Measurements from ENCODE around the gene CFL1.

Gene CFL1

DNA sequence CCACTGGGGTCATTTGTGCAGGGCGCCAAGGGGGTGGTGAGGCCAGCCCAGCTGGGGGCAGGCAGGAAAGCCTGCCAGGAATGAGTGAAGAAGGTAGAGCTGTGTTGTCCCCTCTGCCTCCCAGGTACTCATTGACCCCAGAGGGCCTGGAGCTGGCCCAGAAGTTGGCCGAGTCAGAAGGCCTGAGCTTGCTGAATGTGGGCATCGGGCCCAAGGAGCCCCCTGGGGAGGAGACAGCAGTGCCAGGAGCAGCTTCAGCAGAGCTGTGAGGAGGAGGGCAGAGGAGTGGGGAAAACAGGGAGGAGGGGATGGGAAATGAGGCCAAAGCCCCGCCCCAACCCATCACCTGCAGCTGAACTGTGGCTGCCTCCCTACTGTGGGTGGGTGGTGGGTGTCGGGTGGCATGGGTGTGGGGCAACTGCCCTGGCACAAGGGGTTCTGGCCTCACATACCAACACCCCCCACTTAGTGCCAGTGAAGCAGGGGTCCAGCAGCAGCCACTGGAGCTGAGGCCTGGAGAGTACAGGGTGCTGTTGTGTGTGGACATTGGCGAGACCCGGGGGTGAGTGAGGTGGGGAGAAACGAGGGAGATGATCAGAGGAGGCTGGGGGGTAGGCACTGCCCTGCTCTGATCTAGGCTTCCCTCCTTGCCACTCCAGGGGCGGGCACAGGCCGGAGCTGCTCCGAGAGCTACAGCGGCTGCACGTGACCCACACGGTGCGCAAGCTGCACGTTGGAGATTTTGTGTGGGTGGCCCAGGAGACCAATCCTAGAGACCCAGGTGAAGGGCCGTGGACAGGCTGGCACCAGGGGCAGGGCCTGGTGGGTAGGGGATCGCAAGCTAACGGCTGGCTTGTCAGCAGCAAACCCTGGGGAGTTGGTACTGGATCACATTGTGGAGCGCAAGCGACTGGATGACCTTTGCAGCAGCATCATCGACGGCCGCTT lies 5.2 kb upstream of the CFL1 start:
- peak overlapping the region; percentile 18 for H3K4me3 Mint-ChIP-seq
- H3K27ac Mint-ChIP-seq (ENCODE audit: low read depth), result no peak overlapping the region

DNA sequence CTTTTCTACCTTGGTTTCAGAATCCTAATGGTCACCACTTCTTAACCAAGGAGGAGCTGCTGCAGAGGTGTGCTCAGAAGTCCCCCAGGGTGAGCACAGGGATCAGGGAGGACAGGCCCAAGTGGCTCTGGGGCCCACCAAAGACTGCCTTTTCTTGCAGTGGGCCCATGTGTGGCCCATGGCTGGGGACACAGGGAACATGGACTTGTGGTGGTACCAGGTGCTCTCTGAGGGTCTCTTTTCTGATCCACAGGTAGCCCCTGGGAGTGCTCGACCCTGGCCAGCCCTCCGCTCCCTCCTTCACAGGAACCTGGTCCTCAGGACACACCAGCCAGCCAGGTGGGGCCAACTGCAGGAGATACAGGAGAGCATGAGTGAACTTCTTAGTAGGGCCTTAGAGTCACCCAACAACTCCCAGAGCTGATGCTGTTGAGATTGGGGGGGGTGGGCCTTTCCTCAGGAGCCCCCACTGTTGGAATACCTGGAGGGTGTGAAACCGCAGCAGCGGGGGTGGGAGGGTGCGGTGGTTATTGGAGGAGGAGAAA lies 4.3 kb upstream of the CFL1 start:
- H3K27ac Mint-ChIP-seq (ENCODE audit: low read depth), result no peak overlapping the region
- H3K27me3 Mint-ChIP-seq, result no peaks in the 10 kb centered on the region
- peaks cover 45% of the 10 kb centered on the region for H3K36me3 Mint-ChIP-seq (ENCODE audit: insufficient read depth)
- peaks cover 49% of the 10 kb centered on the region for H3K4me1 Mint-ChIP-seq
- ATAC-seq (replicated peaks; ENCODE audit: extremely low read depth, poor library complexity, severe bottlenecking) (no peak), DNase-seq (ENCODE audit: low spot score in 2 of 2) (no peak)
- peak overlapping the region; percentile 18 for H3K4me3 Mint-ChIP-seq
- H3K9me3 Mint-ChIP-seq, result no peaks in the 10 kb centered on the region

More for the DNA sequence above, 5.2 kb upstream of the CFL1 start:
- Mint-ChIP-seq H3K27me3 (no peaks in the 10 kb centered on the region), H3K36me3 (ENCODE audit: insufficient read depth) (peaks cover 40% of the 10 kb centered on the region), H3K4me1 (peaks cover 49% of the 10 kb centered on the region), H3K9me3 (no peaks in the 10 kb centered on the region)
- no peak for ATAC-seq (replicated peaks; ENCODE audit: extremely low read depth, poor library complexity, severe bottlenecking)
- no peak for DNase-seq (ENCODE audit: low spot score in 2 of 2)

DNA sequence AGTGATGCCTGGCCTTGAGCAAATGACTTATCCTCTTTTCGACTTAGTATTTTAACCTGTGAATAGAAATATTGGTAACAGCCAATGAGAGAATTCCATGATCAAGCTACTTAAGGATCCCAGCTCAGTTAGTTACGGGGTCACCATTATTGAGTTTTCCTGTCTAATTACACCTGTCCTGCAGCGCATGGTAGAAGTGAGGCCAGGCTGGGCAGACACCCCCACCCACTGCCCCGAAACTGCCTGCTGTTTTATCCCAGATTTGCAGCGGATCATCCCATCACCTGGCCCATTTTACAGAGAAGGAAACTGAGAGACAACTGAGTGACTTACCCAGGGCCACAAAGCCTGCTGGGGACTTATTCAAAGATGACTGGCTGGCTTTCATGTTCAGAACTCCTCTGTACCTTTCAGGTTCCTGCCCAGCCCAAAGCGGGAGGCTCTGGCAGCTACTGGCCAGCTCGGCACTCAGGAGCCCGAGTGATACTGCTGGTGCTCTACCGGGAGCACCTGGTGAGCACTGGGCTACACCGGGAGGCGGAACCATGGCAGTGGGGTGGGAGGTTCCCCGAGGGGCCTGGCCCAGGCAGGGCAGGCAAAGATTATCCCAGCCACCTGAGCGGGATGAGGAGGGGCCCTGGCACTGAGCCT lies 3.7 kb upstream of the CFL1 start:
- DNase-seq (ENCODE audit: low spot score in 2 of 2), result no peak
- Mint-ChIP-seq H3K4me1 (peaks cover 46% of the 10 kb centered on the region), H3K27ac (ENCODE audit: low read depth) (no peak overlapping the region)

DNA sequence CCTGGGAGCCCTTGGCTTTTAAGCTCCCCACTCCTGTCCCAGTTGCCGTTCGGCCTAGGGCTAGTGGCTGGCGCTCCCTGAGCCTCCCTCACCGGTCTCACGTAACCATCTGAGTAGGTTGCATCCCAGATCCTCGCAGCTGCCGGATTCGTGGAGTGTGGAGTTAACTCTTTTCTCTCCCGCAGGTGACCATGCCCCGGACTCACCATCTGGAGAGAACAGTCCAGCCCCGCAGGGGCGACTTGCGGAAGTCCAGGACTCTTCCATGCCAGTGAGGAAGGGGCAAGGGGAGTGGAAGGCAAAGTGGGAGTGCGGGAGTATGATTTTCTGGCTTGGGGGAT lies 3.2 kb upstream of the CFL1 start:
- no peaks in the 10 kb centered on the region for H3K27me3 Mint-ChIP-seq
- peaks cover 49% of the 10 kb centered on the region for H3K36me3 Mint-ChIP-seq (ENCODE audit: insufficient read depth)
- no peaks in the 10 kb centered on the region for H3K9me3 Mint-ChIP-seq
- ATAC-seq (replicated peaks; ENCODE audit: extremely low read depth, poor library complexity, severe bottlenecking), result no peak
- peak overlapping the region; percentile 88 for H3K4me3 Mint-ChIP-seq
- peaks cover 51% of the 10 kb centered on the region for H3K4me1 Mint-ChIP-seq
- H3K27ac Mint-ChIP-seq (ENCODE audit: low read depth), result peak overlapping the region; percentile 82
- no peak for DNase-seq (ENCODE audit: low spot score in 2 of 2)

More for the DNA sequence above, 3.7 kb upstream of the CFL1 start:
- Mint-ChIP-seq H3K9me3 (no peaks in the 10 kb centered on the region), H3K27me3 (no peaks in the 10 kb centered on the region), H3K36me3 (ENCODE audit: insufficient read depth) (peaks cover 46% of the 10 kb centered on the region), H3K4me3 (peak overlapping the region; percentile 88)
- ATAC-seq (replicated peaks; ENCODE audit: extremely low read depth, poor library complexity, severe bottlenecking), result no peak

DNA sequence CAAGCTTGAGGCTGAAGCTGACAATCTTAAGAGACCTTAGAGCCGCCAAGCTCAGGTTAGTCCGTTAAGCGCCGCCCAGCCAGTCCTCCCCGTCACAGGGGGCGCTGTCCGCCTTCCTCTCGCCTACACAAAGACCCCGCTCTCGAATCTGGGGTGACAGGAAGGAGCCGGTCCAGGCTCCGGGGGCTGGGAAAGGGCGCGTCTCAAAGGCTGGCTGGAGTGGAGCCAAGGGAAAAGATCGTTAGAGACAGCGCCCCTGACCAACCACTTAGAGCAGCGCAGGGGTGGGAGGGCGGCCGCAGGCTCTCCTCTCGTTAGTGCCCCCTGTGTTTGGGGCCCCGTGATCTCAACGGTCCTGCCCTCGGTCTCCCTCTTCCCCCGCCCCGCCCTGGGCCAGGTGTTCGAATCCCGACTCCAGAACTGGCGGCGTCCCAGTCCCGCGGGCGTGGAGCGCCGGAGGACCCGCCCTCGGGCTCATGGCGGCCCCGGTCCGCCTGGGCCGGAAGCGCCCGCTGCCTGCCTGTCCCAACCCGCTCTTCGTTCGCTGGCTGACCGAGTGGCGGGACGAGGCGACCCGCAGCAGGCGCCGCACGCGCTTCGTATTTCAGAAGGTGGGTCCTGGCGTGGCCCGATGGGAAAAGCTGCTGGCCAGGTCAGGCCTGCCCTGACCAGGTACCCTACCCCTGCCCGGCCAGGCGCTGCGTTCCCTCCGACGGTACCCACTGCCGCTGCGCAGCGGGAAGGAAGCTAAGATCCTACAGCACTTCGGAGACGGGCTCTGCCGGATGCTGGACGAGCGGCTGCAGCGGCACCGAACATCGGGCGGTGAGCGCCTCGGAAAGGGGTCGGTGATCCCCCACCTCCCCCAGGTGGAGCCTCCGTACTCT lies 2.5 kb upstream of the CFL1 start, which contains the start of gene MUS81:
Gene MUS81 (plus strand): TSS at position 156 of the 887 bp plus-strand sequence. CDS start 321 bp downstream, at position 477.
- Mint-ChIP-seq H3K27ac (ENCODE audit: low read depth) (peak within 1 kb of the TSS; percentile 90), H3K4me3 (peak within 1 kb of the TSS; percentile 88), H3K4me1 (peaks cover 53% of the 10 kb centered on the region), H3K9me3 (no peaks in the 10 kb centered on the region), H3K27me3 (no peaks in the 10 kb centered on the region), H3K36me3 (ENCODE audit: insufficient read depth) (peaks cover 52% of the 10 kb centered on the region)
- DNase-seq (ENCODE audit: low spot score in 2 of 2), result peak; percentile 95 to 97
- peak; percentile 59 for ATAC-seq (replicated peaks; ENCODE audit: extremely low read depth, poor library complexity, severe bottlenecking)

DNA sequence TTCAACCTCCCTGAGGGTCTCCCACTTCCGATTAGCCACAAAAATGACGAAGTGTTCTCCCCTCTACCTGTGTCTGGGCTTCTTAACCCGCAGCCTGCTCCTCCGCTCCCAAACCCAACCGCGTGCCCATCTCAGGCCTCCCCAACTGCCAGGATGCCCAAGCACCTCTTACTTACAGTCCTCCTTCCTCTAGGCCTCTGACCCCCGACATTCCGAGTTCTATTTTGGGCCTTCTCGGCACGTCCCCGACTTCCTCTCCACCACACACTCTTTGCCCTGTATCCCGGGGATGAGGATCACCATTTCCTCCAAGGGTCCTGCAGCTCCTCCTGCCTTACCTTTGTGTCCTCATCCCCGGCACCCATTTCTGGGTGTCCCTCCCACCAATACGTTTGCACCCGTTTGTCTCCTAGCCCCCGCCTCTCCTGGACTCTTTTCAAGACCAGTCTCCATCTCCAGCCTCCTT lies 1.9 kb upstream of the CFL1 start:
- H3K27ac Mint-ChIP-seq (ENCODE audit: low read depth), result peak overlapping the region; percentile 82
- peak overlapping the region; percentile 88 for H3K4me3 Mint-ChIP-seq
- ATAC-seq (replicated peaks; ENCODE audit: extremely low read depth, poor library complexity, severe bottlenecking) (no peak), DNase-seq (ENCODE audit: low spot score in 2 of 2) (peak in 1 of 2 donors; percentile 40)
- no peaks in the 10 kb centered on the region for H3K9me3 Mint-ChIP-seq
- no peaks in the 10 kb centered on the region for H3K27me3 Mint-ChIP-seq
- peaks cover 54% of the 10 kb centered on the region for H3K36me3 Mint-ChIP-seq (ENCODE audit: insufficient read depth)
- H3K4me1 Mint-ChIP-seq, result peaks cover 56% of the 10 kb centered on the region

DNA sequence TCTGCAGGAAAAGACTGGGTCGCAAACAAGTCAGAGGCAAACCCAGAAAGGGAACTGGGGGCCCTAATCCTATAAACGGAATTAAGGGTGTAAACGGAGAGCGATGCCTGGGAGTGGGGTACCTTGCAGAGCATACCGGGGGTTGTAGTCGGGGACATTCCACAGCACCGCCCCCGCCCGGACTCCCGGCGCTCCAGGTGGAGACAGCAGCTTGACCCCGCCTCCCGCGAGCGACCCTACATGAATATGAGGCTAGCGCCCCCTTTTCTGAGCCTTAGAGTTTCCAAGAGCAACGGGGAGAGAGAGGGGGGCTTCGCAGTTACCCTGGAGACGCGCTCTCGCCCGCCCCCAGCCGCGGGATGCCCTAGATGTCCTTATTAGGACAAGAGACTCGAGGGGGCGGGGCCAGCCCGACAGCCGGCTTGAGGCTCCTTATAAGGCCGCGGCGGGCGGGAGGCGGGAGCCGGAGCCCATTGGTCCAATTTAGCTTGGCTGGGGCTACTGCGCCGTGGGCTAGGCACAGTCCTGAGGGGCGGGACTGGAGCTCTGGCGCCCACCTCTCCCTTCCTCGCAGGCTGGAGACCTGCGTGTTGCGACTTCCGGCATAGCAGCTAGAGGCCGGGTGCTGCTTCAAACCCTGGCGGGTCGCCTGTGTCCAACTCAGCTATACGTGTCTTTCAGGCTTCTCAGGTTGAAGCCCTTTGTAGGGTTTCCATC lies 1.3 kb upstream of the CFL1 start:
- Mint-ChIP-seq H3K9me3 (no peaks in the 10 kb centered on the region), H3K27ac (ENCODE audit: low read depth) (peak overlapping the region; percentile 90), H3K4me1 (peaks cover 62% of the 10 kb centered on the region), H3K4me3 (peak overlapping the region; percentile 88), H3K27me3 (no peaks in the 10 kb centered on the region), H3K36me3 (ENCODE audit: insufficient read depth) (peaks cover 56% of the 10 kb centered on the region)
- DNase-seq (ENCODE audit: low spot score in 2 of 2) (peak; percentile 90 to 92), ATAC-seq (replicated peaks; ENCODE audit: extremely low read depth, poor library complexity, severe bottlenecking) (peak; percentile 63)

DNA sequence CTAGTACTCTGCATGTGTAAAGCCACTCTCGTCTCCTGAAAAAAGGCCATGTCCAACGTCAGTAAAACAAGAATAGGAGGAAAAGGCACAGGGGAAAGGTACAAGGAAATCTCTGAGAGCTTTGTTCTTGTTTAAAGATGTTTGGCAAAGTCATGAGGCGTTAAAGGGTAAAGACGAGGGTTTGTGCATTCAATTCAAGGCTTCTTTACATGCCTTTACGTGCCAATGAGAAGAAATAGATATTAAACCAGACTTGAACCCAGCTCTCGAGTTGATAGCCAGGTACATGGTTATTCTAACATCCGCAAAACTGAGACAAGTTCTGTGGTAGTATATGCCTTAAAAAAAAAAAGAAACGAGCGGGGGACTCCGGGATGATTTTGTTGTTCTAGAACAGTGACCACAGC lies 704 bp upstream of the CFL1 start:
- Mint-ChIP-seq H3K36me3 (ENCODE audit: insufficient read depth) (peaks cover 62% of the 10 kb centered on the region), H3K27ac (ENCODE audit: low read depth) (peak overlapping the region; percentile 90), H3K4me1 (peaks cover 67% of the 10 kb centered on the region), H3K4me3 (peak overlapping the region; percentile 88), H3K27me3 (no peaks in the 10 kb centered on the region), H3K9me3 (no peaks in the 10 kb centered on the region)
- DNase-seq (ENCODE audit: low spot score in 2 of 2) (no peak), ATAC-seq (replicated peaks; ENCODE audit: extremely low read depth, poor library complexity, severe bottlenecking) (no peak)

DNA sequence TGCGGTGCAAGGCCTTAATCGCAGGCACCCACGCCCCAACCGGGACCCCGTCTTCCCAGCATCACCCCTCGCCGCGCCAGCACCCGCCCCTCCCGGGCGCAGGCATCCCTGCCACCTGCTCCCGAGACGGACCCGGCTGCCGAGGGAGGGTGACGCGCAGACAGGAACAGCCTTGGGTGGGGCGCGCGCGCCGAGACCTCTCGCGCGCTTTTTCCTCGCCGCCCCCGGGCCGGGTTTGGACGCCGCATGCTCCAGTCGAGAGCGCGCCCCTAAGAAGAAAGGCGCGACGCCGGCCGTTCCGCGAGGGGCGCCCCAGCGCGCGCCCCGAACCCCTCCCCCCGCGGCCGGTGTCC lies 504 bp downstream of the CFL1 start:
- Mint-ChIP-seq H3K9me3 (no peaks in the 10 kb centered on the region), H3K4me3 (peak overlapping the region; percentile 88), H3K36me3 (ENCODE audit: insufficient read depth) (peaks cover 64% of the 10 kb centered on the region), H3K27me3 (no peaks in the 10 kb centered on the region), H3K4me1 (peaks cover 62% of the 10 kb centered on the region), H3K27ac (ENCODE audit: low read depth) (peak overlapping the region; percentile 90)
- ATAC-seq (replicated peaks; ENCODE audit: extremely low read depth, poor library complexity, severe bottlenecking) (no peak), DNase-seq (ENCODE audit: low spot score in 2 of 2) (peak; percentile 61 to 64)

DNA sequence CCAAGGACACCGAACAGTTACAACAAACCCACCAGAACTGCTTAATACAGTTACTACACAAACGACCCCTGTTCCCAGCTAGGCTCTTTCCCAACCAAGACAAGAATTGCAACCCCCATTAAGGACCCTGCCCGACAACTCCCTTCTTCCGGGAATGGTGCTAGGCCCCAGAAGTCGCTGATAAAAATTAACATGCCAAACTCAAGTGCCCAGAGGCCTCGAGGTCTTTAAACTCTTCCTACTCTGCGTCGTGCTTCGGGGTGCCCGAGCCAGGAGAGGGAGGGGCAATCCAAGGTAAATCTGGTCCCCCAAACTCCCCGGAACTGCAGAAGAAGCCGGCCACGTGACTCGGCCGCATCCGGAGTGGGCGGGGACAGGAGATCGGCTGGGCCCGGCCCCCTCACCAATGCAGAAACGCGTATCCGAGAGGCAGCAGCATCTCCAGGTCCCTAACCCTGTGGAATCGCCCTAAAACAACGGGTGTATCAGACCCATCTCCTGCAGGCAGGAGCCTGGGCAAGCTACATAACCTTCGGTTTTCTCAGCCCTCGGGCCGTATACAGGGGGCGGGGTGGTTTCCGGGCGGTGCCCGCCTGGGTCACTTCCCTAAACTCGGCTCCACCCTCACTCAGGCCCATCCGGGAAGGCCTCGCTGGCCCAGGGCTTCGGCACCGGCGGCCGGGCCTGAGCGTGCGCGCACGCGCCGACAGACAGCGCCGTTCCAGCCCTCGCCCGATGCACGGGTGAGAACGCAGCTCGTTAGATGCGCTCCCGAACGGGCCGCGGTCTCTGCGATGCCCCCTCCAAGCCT lies 1.1 kb downstream of the CFL1 start:
- peak overlapping the region; percentile 88 for H3K27ac Mint-ChIP-seq (ENCODE audit: low read depth)
- peak overlapping the region; percentile 88 for H3K4me3 Mint-ChIP-seq
- ATAC-seq (replicated peaks; ENCODE audit: extremely low read depth, poor library complexity, severe bottlenecking), result peak; percentile 5
- peaks cover 65% of the 10 kb centered on the region for H3K4me1 Mint-ChIP-seq
- peaks cover 61% of the 10 kb centered on the region for H3K36me3 Mint-ChIP-seq (ENCODE audit: insufficient read depth)
- H3K9me3 Mint-ChIP-seq, result no peaks in the 10 kb centered on the region
- H3K27me3 Mint-ChIP-seq, result no peaks in the 10 kb centered on the region
- DNase-seq (ENCODE audit: low spot score in 2 of 2), result peak; percentile 68 to 74

DNA sequence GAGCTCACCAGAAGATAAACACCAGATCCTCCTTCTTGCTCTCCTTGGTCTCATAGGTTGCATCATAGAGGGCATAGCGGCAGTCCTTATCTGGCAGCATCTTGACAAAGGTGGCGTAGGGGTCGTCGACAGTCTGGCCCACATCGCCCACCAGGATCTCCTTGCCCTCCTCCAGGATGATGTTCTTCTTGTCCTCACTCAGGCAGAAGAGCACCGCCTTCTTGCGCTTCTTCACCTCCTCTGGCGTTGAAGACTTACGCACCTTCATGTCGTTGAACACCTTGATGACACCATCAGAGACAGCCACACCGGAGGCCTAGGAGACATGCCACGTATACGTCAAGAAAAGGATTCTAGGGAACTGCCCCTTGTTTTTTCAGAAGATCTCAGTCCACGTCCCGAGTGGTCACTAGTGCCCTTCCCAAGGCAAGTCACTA lies 2.0 kb downstream of the CFL1 start:
- Mint-ChIP-seq H3K9me3 (no peaks in the 10 kb centered on the region), H3K36me3 (ENCODE audit: insufficient read depth) (peaks cover 61% of the 10 kb centered on the region)
- no peak for DNase-seq (ENCODE audit: low spot score in 2 of 2)

More for the DNA sequence above, 2.0 kb downstream of the CFL1 start:
- Mint-ChIP-seq H3K4me3 (peak overlapping the region; percentile 88), H3K27ac (ENCODE audit: low read depth) (no peak overlapping the region), H3K4me1 (peaks cover 58% of the 10 kb centered on the region), H3K27me3 (no peaks in the 10 kb centered on the region)
- no peak for ATAC-seq (replicated peaks; ENCODE audit: extremely low read depth, poor library complexity, severe bottlenecking)
